Inflammatory macrophage treated with lipopolysaccharide for 4 hours (primary cell): ENCODE results near the gene KPNA6.
"Not testable (repeated sequence)": the region's sequence is repeated elsewhere in the genome, so short reads cannot be mapped to it uniquely, and the experiment has no call there.

Source experiments
- DNase-seq: peaks from one replicate; pipeline ENCODE4 v3.0.0-alpha.2; 2020

Gene KPNA6

DNA sequence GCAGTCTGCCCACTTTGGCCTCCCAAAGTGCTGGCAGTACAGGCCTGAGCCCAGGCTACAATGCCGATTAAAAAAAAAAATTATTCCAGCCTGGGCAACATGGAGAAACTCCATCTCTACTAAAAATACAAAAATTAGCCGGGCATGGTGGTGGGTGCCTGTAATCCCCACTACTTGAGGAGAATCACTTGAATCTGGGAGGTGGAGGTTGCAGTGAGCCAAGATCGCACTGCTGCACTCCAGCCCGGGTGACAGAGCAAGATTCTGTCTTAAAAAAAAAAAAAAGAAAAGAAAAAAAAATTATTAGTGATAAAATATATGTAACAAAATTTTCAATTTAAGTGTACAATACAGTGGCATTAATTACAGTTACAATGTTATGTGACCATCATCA lies 35.4 kb downstream of the KPNA6 start:
- not testable (repeated sequence) for DNase-seq

DNA sequence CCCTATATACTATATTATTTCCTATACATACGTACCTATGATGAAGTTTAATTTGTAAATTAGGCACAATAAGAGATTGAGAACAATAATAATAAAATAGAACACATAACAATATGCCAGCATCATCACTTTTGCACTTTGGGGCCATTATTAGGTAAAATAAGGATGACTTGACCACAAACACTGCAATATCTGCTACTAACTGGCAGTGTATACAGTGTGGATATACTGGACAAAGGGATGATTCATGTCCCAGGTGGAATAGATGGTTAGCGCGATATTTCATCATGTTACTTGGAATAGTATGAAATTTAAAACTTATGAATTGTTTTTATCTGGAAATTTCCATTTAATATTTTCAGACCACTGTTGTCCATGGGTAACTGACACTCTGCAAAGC lies 36.2 kb downstream of the KPNA6 start:
- DNase-seq: no peak

DNA sequence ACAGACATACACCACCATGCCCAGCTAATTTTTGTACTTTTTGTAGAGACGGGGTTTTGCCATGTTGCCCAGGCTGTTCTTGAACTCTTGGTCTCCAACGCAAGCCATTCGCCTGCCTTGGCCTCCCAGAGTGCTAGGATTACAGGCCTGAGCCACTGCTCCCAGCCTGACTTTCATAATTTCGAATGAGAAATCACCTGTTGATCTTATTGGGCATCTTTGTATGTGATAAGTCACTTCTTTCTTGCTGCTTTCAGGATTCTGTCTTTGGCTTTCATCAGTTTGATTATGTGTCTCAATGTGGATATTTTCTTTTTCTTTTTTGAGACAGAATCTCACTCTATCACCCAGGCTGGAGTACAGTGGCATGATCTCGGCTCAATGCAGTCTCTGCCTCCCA lies 39.9 kb downstream of the KPNA6 start:
- not testable (repeated sequence) for DNase-seq

DNA sequence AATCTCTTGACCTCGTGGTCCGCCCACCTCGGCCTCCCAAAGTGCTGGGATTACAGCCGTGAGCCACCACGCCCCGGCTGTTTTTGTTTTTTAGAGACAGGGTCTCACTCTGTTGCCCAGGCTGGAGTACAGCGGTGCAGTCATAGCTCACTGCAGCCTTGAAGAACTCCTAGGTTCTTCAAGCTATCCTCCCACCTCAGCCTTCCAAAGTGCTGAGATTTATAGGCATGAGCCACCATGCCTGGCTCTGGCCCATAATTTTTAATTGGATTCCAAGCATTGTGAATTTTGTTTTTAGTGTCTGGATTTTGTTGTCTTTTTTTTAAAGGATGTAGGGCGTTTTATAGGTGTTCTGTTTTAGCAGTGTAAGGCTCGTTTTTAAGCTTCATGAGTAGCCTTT lies 43.0 kb downstream of the KPNA6 start:
- DNase-seq: no peak

DNA sequence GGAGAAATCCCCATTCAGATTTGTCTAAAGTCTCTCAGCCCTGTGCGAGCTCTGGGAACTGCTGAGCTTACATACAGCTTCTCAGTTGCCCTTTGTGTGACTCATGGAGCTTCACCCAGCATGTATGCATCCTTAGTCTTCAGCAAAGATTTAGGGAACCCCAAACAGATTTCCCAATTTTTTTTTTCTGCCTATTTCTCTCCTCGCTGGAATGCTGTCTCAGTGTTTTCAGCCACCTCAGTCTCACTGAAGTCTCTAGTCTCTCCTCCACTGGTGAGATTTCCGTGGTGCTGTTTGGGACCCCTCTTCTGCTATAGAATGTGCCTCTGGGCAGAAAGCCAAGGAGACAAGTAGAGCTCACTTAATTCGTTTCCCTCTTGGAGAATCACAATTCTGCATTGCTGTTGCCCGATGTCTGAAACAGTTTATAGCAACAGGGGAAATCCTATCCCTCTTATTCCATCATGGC lies 43.5 kb downstream of the KPNA6 start:
- DNase-seq: peak; percentile 6

DNA sequence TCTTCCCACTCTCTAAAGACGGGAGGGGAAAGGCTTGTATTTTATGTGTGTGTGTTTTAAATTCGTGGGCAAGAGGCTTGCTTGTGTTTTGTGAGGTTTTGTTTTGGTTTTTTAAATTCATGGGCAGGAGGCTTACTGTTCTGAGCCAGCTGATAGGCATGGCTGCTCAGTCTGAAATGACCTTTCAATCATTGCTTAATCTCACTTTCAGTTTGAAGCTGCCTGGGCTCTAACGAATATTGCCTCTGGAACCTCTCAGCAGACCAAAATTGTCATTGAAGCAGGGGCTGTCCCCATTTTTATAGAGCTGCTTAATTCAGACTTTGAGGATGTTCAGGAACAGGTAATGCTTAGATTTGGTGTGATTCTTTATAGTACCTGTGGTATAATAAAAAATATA lies 51.3 kb downstream of the KPNA6 start:
- DNase-seq: no peak

DNA sequence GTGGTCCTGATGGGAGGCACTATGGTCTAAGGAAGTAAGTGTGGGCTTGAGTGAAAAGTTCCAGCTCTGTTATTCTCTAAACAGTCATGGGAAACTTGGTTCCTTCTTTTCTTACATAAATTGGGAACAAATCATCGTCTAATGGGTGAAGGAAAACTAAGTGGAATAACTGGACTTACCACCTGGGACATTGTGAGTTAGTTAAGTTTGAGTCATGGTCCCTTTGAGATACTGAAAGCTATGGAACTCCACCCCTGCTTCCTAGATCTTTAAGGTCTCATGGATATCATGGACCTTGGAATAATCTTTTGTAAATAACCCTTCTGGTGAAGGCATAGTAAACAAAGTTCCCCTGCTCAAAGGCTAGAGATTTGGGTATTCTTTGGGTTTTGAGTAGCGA lies 55.5 kb downstream of the KPNA6 start:
- no peak for DNase-seq

DNA sequence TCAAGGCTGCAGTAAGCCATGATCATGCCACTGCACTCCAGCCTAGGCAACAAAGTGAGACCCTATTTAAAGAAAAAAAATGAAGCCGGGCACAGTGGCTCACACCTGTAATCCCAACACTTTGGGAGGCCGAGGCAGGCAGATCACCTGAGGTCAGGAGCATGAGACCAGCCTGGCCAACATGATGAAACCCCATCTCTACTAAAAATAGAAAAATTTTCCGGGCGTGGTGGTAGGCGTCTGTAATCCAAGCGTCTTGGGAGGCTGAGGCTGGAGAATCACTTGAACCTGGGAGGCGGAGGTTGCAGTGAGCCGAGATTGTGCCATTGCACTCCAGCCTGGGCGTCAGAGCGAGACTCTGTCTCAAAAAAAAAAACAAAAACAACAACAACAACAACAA lies 57.8 kb downstream of the KPNA6 start:
- not testable (repeated sequence) for DNase-seq

DNA sequence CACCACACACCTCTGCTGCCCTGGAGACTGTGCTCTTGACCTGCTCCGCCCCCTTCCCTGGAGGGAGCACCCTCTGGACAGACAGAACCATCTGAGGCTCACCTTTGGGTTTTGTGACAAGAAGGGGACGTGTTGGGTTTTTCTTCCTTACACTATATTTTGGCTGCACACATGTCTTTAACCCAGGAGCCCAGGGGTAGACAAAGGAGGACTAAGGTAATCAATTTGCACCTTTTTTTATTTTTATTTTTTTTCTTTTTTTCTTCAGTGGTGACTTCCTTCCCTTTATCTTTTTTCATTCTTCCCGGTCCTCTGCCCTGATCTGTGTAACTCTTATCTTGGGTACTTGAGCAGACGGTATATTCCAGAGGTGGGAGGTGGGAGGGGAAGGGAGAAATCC lies 63.1 kb downstream of the KPNA6 start:
- no peak for DNase-seq

DNA sequence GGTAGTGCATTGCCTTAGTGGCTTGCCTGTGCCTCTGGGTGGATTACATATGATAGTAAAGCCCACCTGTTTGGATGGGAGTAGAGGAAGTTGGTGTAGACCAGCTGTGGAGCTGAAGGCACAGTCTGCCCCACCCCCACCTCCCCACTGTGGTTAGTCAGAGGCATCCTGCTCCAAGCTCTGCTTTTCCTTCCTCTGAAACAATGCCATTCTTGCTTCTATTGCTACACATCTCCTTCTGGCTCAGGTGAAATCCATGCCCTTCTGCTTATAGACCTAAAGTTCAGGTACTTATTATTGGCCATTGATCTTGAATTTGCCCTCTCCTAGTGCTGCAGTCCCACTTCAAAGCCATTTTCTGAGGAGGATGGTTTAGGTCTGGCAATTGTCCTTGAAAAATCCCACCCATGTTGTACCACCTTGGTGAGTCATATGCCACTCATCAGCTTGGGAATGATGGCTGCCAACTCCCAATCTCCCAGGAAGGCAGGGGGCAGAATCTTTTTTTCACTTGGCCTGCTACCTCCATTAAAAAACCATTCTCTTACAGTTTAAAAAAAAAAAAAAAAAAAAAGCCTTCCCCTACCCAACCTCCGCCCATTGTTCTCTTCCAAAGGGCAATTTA lies 64.9 kb downstream of the KPNA6 start:
- no peak for DNase-seq

DNA sequence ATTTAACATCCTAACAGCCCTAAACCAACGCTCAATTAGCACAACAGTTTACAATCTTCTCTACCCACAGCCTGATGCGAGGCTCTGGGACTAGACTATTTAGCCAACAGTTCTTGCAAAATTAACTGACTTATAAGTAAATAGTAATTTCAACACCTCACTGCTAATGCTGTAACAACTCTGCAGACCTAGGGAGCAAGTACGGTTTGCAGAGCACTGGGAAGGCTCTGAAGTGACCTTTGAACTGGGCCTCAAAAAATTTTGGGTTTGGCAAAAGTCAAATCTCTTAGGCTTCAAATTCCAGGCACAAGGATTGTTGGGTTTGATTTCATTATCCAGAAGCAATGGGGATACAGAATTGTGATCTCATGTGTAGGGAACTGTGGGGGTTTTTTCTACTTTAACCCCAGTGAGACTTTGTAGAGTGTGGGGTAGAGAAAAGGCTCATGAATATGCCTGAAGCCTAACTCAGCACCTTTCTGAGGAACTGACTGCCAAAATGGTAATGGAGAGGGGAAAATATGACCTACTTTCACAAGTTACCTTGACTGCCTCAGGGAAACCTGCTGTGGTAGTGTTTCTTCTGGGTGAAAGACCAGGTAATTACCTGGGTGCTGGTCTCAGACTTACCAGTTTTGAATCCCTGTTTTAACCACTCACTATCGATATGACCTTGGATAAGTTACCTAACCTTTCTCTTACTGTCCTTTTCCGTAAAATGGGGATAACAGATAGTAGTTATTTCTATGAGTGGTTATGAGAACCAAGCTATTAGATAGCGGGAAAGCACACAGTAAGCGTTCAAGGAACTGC lies 70.7 kb downstream of the KPNA6 start:
- DNase-seq: peak; percentile 78

DNA sequence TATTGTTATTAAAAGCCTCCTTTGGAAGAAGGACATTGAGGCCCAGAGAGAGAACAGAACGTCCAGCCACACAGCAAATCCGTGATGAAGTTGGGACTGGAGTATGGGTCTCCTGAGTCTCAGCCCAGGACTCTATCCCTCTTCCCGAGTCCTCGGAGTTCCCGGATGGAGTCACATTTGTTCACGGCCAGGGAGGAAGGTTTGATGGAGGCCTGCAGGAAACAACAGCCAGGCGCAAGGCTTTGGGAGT lies 71.3 kb downstream of the KPNA6 start:
- DNase-seq: no peak

DNA sequence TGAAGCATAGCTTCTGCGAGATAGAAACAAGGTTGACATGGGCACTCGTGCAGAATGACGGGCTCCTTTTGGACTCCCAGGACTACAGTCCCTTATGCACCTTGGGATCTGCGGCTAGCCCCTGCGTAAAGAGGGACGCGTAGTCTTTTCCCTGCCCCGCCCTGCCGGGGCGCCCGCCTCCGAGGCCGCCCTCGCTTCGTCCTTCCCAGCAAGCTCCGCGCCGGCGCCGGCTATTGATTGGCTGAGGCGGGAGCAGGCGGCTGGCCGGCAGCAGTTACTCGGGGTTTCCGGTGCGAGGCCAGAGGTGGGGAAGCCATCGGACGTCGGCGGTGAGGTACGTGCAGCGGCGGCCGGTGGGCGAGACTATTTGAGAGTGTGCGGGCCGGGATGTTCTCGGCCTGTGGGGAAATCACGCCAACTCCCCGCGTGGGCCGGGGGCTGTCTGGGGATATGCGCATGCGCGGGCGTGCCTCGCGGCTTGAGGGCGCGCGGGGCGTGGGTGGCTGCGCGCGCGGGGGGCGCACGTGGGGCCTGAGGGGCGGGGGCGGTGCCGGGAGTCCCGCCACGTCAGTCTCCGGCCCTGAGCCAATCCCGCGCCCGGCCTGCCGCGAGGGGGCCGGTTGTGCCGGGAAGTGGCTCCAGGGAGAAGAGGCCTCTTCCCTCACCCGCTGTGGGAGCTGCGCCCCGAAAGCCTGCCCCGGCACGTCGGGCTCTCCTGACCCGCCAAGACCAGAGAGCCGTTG lies 71.8 kb downstream of the KPNA6 start, which contains the start of gene TXLNA:
TSS of gene TXLNA (plus strand) at position 233 of the 743 bp plus-strand sequence. CDS start 671 bp downstream, outside the sequence.
- peak; percentile 92 for DNase-seq

DNA sequence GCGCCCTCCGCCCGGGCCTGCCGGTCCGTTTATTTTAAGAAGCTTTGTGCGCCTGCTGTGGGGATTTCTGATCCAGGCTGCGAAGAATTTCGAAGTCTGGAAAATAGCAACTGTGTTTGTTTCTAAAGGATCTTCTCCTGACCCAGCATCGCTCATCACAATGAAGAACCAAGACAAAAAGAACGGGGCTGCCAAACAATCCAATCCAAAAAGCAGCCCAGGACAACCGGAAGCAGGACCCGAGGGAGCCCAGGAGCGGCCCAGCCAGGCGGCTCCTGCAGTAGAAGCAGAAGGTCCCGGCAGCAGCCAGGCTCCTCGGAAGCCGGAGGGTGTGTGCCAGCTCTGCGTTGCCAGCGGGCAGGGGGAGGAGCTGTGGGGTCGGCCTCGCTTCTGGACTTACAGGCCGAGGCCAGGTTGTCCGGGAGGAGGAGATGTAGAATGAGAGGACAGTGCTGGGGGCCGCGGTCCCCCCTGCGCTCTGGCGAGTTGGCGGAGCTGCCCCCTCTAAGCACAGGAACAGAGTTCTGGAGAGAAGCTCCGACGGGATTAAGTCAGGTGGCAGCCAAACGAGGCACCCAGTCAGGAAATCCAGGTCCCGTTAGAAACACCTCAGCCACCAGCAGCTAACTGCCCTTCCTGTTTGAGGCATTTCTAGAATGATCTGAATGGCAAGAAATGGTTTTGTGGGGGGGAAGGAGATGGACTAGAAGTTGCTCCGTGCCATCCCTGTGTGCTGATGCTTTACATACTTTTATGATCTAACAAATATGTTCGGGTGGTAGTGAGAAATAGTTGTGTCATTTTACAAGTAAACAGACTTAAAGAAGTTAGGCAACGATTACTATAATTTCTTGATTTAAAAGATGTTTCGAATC lies 72.6 kb downstream of the KPNA6 start:
- DNase-seq: peak; percentile 53

DNA sequence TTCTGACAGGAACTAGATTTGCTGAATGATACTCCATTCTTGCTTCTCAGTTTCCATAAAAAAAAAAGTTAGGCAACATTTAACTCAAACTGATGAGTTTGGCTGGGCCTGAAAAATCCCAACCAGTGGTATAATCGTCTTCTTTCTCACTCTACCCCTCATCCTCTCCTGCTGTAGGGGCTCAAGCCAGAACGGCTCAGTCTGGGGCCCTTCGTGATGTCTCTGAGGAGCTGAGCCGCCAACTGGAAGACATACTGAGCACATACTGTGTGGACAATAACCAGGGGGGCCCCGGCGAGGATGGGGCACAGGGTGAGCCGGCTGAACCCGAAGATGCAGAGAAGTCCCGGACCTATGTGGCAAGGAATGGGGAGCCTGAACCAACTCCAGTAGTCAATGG lies 73.2 kb downstream of the KPNA6 start:
- no peak for DNase-seq

DNA sequence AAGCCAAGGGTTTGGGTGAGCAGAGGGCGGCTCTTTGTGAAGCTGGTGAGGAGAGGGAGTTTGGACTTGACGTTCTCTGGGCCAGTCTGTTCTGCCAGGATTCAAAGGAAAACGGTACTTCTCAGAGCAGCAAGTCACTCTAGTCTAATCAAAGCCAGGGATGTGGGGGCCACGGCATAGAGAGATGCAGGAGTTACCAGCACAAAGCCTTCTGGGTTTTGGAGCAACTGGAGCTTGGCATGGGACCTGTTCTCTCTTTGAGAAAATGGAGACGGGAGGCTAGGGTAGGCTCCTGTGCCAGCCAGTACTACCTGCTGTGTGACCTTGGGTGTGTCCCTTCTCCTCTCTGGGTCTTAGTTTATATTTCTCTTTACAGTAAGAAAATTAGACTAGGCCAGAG lies 73.7 kb downstream of the KPNA6 start:
- no peak for DNase-seq

DNA sequence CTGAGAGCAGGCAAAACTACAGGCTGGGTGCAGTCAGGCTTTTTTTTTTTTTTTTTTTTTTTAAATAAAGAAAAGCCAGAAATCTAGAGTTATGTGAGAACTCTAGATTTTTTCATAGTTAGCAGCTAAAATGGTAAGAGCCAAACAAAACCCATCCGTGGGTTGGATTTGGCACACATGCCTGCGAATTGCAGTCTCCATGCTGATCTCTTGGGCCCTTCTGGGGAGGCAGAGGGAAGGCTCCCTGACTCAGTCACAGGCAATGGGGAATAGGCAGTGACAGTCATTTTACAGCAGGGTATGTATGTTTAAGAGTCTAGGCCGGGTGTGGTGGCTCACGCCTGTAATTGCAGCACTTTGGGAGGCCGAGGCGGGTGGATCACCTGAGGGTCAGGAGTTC lies 74.2 kb downstream of the KPNA6 start:
- DNase-seq: no peak

DNA sequence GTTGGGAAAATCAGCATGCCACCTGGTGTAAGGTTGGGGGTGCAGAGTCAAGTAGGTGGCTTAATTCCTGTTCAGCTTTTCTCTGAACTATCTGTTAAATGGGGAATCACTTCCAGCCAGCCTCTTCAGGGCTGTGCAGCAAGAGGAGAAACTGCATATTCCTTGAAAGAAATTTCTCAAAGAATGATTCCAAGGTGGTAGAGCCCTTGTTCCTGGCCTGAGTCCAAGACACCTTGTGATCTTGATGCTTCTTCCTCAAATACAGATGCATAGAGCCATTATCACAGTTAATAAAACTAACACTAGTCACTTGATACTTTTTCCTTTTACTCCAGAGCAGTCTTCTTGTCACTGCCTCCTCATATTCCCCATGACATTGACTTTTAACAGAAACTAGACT lies 76.8 kb downstream of the KPNA6 start:
- DNase-seq: peak; percentile 3

DNA sequence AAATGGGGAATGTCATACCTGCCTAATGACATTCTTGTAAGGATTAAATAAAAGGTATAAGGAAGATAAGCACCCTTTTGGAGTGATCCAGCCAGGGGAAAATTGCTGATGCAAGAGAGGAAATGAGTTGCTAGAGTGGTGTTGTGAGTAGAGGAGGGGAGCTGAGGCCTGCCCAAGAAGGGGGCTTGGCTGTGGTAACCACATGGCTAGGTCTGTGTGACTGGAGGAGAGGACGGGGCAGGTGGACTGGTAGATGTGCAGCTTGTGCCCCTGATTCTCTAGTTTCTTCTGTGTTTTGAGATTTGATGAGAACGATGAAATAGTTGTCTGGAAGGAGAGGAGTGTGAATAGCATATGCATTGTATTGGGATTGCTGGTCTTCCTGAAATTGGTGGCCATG lies 78.2 kb downstream of the KPNA6 start:
- no peak for DNase-seq

DNA sequence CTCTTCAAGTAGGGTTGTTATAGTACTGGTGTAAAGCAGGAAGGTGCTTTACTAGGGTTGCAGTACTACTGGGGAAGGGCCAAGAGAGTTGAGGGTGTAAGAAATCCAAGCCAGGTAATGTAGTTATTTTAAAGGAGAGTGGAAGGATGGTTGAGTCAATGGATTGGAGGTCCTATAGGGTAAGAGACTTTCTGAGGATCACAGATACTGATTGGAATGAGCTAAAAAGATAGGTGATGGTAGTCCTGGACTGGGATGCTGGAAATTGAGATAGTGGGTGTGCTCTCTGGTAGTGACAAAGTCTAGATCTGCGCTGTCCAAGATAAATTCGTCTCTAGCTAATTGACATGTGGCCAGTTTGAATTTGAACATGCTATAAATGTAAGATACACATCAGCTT lies 78.6 kb downstream of the KPNA6 start:
- DNase-seq: no peak

DNA sequence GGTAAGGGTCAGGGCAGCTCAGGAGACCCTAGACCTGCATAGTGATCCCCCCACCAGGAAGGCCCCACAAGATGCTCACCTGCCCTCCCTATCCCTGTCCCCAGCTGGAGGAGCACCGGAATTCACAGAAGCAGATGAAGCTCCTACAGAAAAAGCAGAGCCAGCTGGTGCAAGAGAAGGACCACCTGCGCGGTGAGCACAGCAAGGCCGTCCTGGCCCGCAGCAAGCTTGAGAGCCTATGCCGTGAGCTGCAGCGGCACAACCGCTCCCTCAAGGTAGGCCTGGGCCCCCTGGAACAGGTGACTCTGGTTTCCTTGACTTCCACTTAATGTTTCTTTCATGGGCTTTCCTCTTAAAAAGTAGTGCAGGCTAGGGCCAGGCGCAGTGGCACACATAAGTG lies 80.0 kb downstream of the KPNA6 start:
- DNase-seq: no peak

DNA sequence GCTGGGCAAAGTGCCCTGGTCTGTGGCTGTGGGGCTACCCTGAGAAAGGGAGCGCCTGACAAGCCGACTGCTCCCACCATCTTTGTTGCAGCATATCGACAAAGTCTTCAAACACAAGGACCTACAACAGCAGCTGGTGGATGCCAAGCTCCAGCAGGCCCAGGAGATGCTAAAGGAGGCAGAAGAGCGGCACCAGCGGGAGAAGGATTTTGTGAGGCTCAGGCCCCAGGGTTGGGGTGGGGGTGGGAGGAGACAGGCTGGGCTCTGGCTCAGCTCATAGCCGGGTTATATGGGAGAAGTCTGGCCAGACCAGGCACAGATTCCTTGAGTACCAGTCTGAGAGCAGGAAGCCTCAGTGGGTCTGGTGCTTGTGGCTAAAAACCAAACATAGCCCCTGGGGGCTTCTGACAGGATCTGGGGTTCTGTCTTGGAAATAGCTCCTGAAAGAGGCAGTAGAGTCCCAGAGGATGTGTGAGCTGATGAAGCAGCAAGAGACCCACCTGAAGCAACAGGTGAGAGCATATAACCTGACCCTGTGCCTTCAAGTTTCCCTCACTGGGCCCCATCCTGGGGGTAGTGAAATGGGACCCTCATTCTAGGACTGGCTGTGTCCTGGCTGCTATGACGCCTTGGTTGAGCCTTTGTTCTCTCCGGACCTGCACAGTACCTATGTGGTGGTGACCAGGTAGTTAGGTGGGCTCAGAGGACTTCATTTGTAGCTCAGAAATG lies 84.5 kb downstream of the KPNA6 start:
- no peak for DNase-seq
